NCI-H526 treated with DMSO at 0.1 percent for 48 hours (cell line): Measurements from ENCODE around the gene RPP25L.

Source experiments
- DNase-seq: peaks from one replicate; lab custom pipeline; 2025; lab: John Stamatoyannopoulos, UW

RPP25L gene

DNA sequence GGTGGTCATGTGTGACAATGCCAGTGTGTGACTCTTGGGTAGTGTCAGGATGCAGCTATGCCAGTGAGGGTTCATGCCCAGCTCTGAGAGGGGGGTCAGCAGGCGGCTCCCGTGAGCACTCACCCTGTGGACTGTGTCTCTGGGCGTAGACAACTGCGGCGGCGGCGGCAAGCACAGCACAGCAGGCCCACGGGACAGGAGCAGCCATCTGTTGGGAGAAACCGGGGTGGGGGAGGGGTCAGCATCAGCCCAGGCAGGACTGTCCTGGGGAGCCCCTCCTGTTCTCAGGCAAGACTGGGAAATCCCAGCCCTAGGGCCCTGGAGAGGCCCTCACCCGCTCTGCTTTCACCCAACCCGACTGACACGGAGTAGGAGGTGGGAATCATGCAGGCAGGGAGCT, 43.1 kb downstream of the RPP25L start:
- DNase-seq: no peak

- no peak for DNase-seq
These were observed 43.8 kb downstream of the RPP25L start for GRCh38 chr9:34568133-34568532.

- no peak for DNase-seq
These were observed 44.9 kb downstream of the RPP25L start for GRCh38 chr9:34566972-34567371.

DNA sequence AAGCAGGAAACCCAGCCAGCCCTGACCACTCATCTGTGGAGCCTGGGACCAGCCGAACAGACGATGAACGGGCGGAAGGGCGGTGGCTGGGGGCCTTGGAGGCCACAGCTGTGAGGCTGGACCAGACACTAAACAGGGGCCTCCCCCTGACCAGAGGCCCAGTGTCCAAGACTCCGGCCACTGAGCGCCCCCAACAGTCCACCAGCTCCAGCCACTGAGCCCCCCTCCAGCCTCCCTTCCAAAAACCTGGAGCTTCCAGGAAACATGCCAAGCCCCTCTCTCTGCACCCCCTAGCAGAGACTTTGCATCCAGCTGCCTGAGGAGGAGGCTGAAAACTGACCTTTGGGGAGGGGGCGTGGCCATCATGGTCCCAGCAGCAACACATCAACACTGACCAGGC, 45.6 kb downstream of the RPP25L start:
- DNase-seq: no peak

- no peak for DNase-seq
These were observed 46.0 kb downstream of the RPP25L start for GRCh38 chr9:34565856-34566255.

DNA sequence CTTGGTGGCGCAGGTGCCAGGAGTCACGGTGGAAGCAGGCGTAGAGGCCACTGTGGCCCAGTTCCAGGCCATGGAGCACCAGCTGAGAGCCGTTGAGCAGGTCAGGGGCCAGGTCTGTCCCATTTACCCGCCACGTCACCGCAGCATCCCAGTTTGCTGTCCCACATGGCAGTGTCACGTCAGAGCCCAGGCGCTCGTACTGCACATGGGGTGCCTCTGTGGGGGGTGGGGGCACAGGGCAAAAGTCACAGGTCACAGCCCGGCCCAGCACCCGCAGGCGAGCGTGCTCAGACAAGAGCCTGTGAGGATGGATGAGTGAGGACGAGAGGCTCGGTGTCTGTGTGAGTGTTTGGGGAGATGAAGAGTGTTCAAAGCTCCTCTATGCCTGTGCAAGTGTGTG, 47.3 kb downstream of the RPP25L start:
- DNase-seq: no peak

- no peak for DNase-seq
These were observed 48.6 kb downstream of the RPP25L start for GRCh38 chr9:34563262-34563661.

GRCh38 chr9:34562135-34562745, 49.7 kb downstream of the RPP25L start:
- DNase-seq: no peak

- no peak for DNase-seq
These were observed 51.2 kb downstream of the RPP25L start for GRCh38 chr9:34560599-34561214.
